Muscle of leg (tissue), 16 donors: Measurements from ENCODE around the gene MAGEE1. TPM values are rescaled to one million over a fixed set of nuclear protein-coding genes. Genes with fewer than 3 reads are reported as not detected.
A peak's percentile ranks its signal among the peaks of the same experiment; 100 is the strongest.

Experiments
- DNase-seq: peaks from one replicate; pipeline ENCODE4 v3.0.0; 2013
- H3K27ac ChIP-seq: one replicate; pipeline ENCODE4 v1.5.1; 2013; ENCODE audit warnings: mild to moderate bottlenecking, low read length, control low read depth
- H3K27me3 ChIP-seq: one replicate; pipeline ENCODE4 v1.6.1; 2013; ENCODE audit warnings: low read length; ENCODE audit not compliant: control insufficient read depth, insufficient read depth
- H3K36me3 ChIP-seq: one replicate; pipeline ENCODE4 v1.6.1; 2013; ENCODE audit warnings: low read length; ENCODE audit not compliant: control insufficient read depth, insufficient read depth
- H3K4me1 ChIP-seq: one replicate; pipeline ENCODE4 v1.6.1; 2013; ENCODE audit warnings: low read length; ENCODE audit not compliant: control insufficient read depth, insufficient read depth
- H3K4me3 ChIP-seq: one replicate; pipeline ENCODE4 v1.5.1; 2013; ENCODE audit warnings: low read length, control low read depth
- H3K9me3 ChIP-seq: replicated peaks from 2 replicates; pipeline ENCODE4 v1.6.1; 2013; ENCODE audit warnings: low read depth, low read length; ENCODE audit not compliant: control insufficient read depth
- WGBS: methylation state at CpG from one replicate; pipeline ENCODE4 v1.1.5; 2013; ENCODE audit warnings: missing lambda C conversion rate; ENCODE audit not compliant: insufficient coverage; 5-methylcytosine and 5-hydroxymethylcytosine counted together
- long read RNA-seq, 11 donors: transcript quantifications; one replicate each; lab custom pipeline, GENCODE V29; 2026
- polyA plus RNA-seq, 8 donors: library from polyadenylated mRNA; unstranded; fragments of 120-200 nt; gene quantifications; one replicate each; pipeline versions ENCODE4 v1.2.1 to v1.2.3, GENCODE V29; 2013; ENCODE audit warnings: inconsistent platforms in 1 of 8, low replicate concordance in 1 of 8; ENCODE audit not compliant: insufficient read length in 8 of 8, insufficient read depth in 1 of 8
- total RNA-seq: library from RNA; stranded (reverse); fragments of 120-200 nt; gene quantifications from one replicate; pipeline ENCODE4 v1.2.4, GENCODE V29; 2013

MAGEE1 gene, protein sequence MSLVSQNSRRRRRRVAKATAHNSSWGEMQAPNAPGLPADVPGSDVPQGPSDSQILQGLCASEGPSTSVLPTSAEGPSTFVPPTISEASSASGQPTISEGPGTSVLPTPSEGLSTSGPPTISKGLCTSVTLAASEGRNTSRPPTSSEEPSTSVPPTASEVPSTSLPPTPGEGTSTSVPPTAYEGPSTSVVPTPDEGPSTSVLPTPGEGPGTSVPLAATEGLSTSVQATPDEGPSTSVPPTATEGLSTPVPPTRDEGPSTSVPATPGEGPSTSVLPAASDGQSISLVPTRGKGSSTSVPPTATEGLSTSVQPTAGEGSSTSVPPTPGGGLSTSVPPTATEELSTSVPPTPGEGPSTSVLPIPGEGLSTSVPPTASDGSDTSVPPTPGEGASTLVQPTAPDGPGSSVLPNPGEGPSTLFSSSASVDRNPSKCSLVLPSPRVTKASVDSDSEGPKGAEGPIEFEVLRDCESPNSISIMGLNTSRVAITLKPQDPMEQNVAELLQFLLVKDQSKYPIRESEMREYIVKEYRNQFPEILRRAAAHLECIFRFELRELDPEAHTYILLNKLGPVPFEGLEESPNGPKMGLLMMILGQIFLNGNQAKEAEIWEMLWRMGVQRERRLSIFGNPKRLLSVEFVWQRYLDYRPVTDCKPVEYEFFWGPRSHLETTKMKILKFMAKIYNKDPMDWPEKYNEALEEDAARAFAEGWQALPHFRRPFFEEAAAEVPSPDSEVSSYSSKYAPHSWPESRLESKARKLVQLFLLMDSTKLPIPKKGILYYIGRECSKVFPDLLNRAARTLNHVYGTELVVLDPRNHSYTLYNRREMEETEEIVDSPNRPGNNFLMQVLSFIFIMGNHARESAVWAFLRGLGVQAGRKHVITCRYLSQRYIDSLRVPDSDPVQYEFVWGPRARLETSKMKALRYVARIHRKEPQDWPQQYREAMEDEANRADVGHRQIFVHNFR
- total RNA-seq (1.0 TPM), polyA plus RNA-seq (1 to 10 TPM; 2.0 to 3.6 (median 2.7) TPM)
- long read RNA-seq, donor 1, partial matches to known transcripts, result 0 of 3 reads
- long read RNA-seq, donor 1, other reads (novel, unspliced or antisense), result 0 of 3 reads
- long read RNA-seq, donor 2, result 0 reads
- long read RNA-seq, donor 3, partial matches to known transcripts, result 0 of 1 reads
- long read RNA-seq, donor 3, other reads (novel, unspliced or antisense), result 0 of 1 reads
- long read RNA-seq, donor 4, partial matches to known transcripts, result 0 of 1 reads
- long read RNA-seq, donor 4, other reads (novel, unspliced or antisense), result 0 of 1 reads
- long read RNA-seq, donor 5, transcript MAGEE1-201 (1 exons, 3,630 nt), result major isoform, 5 of 5 reads
- long read RNA-seq, donor 5, partial matches to known transcripts, result 0 of 5 reads
- long read RNA-seq, donor 5, other reads (novel, unspliced or antisense), result 0 of 5 reads
- long read RNA-seq, donor 6, partial matches to known transcripts, result 0 of 3 reads
- long read RNA-seq, donor 6, other reads (novel, unspliced or antisense), result 0 of 3 reads
- long read RNA-seq, donor 7, partial matches to known transcripts, result 0 of 4 reads
- long read RNA-seq, donor 7, other reads (novel, unspliced or antisense), result 0 of 4 reads
- long read RNA-seq, donor 8, partial matches to known transcripts, result 0 of 3 reads
- long read RNA-seq, donor 8, other reads (novel, unspliced or antisense), result 0 of 3 reads
- long read RNA-seq, donor 9, partial matches to known transcripts, result 0 of 2 reads
- long read RNA-seq, donor 9, other reads (novel, unspliced or antisense), result 0 of 2 reads
- long read RNA-seq, donor 10, partial matches to known transcripts, result 0 of 2 reads
- long read RNA-seq, donor 10, other reads (novel, unspliced or antisense), result 0 of 2 reads
- long read RNA-seq, donor 11, transcript MAGEE1-201 (1 exons, 3,630 nt), result major isoform, 5 of 5 reads
- long read RNA-seq, donor 11, partial matches to known transcripts, result 0 of 5 reads
- long read RNA-seq, donor 11, other reads (novel, unspliced or antisense), result 0 of 5 reads

DNA sequence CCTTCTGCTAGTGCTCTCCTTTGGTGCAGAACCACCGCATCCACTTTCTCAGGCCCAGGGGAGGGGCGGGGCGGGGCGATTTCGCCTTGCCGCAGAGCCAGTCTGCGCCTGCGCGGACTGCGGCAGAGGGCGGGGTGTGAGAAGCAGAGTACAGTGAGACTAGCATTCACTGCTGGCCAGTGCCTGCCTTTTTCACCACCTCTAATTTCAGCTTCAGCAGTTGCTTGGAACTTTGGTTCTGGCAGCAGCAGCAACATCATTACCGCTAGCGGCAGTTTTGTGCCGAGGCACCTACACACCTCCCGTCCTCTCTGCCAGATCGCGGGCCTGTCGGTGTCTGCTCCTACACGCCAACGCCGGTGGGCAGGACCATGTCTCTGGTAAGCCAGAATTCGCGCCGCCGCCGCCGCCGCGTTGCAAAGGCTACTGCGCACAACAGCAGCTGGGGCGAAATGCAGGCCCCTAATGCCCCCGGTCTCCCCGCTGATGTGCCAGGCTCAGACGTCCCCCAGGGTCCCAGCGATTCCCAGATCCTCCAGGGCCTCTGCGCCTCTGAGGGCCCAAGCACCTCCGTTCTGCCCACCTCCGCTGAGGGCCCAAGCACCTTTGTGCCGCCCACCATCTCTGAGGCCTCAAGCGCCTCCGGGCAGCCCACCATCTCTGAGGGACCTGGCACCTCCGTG lies at the start of gene MAGEE1:
Gene MAGEE1 (plus strand): TSS at position 151 of the 683 bp plus-strand sequence. CDS start 221 bp downstream, at position 372.
- peak within 1 kb of the TSS; percentile 55 for H3K4me3 ChIP-seq
- WGBS, result 33% methylated on average over 32 of the region's 42 CpGs
- peak; percentile 84 for DNase-seq
- H3K27me3 ChIP-seq, result peaks cover 16% of the 10 kb centered on the region
- no peak within 1 kb of the TSS for H3K27ac ChIP-seq
- no peaks in the 10 kb centered on the region for H3K9me3 ChIP-seq
- H3K36me3 ChIP-seq, result no peaks in the 10 kb centered on the region
- H3K4me1 ChIP-seq, result peaks cover 6% of the 10 kb centered on the region

DNA sequence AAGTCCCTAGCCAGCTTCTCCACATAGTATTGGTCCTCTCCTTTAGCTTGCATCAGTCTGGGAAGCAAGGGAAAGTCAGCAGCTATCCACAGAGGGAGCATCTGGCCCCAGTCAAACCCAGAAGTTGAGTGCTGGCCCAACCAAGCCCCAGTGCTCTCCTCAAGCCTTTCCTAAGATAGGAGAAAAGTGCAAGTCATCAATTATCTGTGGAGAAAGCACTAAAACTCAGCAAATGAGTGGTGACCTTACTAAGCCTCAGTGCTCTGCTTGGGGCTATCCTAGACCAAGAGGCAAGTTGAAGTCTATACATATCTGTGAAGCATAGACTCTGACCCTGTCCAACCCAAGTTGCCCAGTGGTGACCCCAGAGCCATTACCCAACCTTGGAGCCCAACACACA lies 28.5 kb upstream of the MAGEE1 start:
- Histone ChIP-seq H3K4me1 (no peaks in the 10 kb centered on the region), H3K36me3 (no peaks in the 10 kb centered on the region), H3K27me3 (peaks cover 4% of the 10 kb centered on the region), H3K9me3 (peaks cover 7% of the 10 kb centered on the region), H3K4me3 (no peak overlapping the region), H3K27ac (no peak overlapping the region)
- DNase-seq, result no peak

DNA sequence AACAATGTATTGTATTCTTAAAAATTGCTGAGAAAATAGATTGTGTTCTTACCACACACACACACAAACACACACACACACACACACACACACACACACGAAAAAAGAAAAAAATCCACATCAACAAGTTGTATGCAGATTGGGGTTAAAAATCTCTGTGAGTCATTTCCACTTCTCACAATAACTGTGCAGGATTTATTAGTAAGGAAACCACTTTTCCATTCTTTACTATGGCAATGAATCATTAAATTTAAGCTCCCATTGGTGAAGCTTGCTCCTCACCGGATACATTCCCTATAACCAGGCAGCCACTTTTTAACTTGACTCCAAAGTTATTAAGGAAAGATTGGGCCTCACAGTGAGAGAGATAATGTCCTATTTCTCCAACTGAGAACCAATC lies 19.7 kb upstream of the MAGEE1 start:
- H3K27me3 ChIP-seq, result no peaks in the 10 kb centered on the region
- H3K9me3 ChIP-seq, result no peaks in the 10 kb centered on the region
- no CpG with 5 or more reads among the region's 2 CpGs for WGBS
- no peak overlapping the region for H3K27ac ChIP-seq
- no peak overlapping the region for H3K4me3 ChIP-seq
- H3K36me3 ChIP-seq, result no peaks in the 10 kb centered on the region
- no peak for DNase-seq
- H3K4me1 ChIP-seq, result no peaks in the 10 kb centered on the region

DNA sequence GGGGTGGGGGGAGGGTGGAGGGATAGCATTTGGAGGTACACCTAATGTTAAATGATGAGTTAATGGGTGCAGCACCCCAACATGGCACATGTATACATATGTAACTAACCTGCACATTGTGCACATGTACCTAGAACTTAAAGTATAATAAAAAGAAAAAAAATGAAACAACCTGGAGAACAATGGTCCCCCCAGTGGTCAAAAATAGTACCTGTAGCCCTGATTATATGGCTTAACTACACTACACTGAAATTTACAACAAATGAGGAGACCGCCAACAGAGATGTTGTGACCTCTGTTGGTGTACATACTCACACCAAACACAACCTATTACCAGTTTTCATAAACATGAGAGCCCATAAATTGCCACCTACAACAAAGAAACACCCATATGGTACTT lies 7.3 kb upstream of the MAGEE1 start:
- Histone ChIP-seq H3K4me3 (no peak overlapping the region), H3K9me3 (no peaks in the 10 kb centered on the region), H3K4me1 (no peaks in the 10 kb centered on the region), H3K36me3 (no peaks in the 10 kb centered on the region), H3K27ac (no peak overlapping the region), H3K27me3 (no peaks in the 10 kb centered on the region)
- 75% methylated on average over 1 of the region's 1 CpG for WGBS
- DNase-seq, result no peak

DNA sequence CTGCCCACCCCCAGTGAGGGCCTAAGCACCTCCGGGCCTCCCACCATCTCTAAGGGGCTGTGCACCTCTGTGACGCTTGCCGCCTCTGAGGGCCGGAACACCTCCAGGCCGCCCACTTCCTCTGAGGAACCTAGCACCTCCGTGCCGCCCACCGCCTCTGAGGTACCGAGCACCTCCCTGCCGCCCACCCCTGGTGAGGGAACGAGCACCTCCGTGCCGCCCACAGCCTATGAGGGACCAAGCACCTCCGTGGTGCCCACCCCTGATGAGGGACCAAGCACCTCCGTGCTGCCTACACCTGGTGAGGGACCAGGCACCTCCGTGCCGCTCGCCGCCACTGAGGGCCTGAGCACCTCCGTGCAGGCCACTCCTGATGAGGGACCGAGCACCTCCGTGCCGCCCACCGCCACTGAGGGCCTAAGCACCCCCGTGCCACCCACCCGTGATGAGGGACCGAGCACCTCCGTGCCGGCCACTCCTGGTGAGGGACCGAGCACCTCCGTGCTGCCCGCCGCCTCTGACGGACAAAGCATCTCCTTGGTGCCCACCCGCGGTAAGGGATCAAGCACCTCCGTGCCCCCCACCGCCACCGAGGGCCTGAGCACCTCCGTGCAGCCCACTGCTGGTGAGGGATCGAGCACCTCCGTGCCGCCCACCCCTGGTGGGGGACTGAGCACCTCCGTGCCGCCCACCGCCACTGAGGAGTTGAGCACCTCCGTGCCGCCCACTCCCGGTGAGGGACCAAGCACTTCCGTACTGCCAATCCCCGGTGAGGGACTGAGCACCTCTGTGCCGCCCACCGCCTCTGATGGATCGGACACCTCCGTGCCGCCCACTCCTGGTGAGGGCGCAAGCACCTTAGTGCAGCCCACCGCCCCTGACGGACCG lies 977 bp downstream of the MAGEE1 start:
- peak; percentile 1 for DNase-seq
- Histone ChIP-seq H3K4me1 (peaks cover 6% of the 10 kb centered on the region), H3K27me3 (peaks cover 16% of the 10 kb centered on the region), H3K27ac (no peak overlapping the region), H3K36me3 (no peaks in the 10 kb centered on the region), H3K4me3 (peak overlapping the region; percentile 55), H3K9me3 (no peaks in the 10 kb centered on the region)
- WGBS, result 44% methylated on average over 60 of the region's 60 CpGs

DNA sequence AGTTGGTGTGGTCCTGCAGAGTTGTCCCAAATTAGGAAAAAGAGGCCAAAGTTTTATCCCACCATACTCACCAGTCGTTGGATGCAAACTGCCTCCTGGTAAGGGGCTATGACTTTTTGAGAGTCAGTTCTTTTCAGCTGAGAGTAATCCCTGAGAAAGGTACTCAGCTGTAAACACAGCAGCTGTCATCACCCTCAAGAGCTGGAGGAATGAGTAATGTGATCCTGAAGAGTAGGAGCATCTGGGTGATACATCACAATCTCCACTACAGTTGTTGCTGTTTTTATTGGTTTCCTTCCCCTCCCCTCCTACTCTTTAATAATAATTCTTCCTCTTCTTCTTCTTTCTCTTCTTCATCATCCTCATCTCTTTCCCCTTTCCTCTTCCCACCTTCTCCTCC lies 5.7 kb downstream of the MAGEE1 start:
- no CpG with 5 or more reads among the region's 1 CpG for WGBS
- Histone ChIP-seq H3K4me1 (peaks cover 5% of the 10 kb centered on the region), H3K36me3 (no peaks in the 10 kb centered on the region), H3K27me3 (peaks cover 9% of the 10 kb centered on the region), H3K9me3 (no peaks in the 10 kb centered on the region), H3K27ac (no peak overlapping the region), H3K4me3 (no peak overlapping the region)
- DNase-seq, result peak; percentile 9

DNA sequence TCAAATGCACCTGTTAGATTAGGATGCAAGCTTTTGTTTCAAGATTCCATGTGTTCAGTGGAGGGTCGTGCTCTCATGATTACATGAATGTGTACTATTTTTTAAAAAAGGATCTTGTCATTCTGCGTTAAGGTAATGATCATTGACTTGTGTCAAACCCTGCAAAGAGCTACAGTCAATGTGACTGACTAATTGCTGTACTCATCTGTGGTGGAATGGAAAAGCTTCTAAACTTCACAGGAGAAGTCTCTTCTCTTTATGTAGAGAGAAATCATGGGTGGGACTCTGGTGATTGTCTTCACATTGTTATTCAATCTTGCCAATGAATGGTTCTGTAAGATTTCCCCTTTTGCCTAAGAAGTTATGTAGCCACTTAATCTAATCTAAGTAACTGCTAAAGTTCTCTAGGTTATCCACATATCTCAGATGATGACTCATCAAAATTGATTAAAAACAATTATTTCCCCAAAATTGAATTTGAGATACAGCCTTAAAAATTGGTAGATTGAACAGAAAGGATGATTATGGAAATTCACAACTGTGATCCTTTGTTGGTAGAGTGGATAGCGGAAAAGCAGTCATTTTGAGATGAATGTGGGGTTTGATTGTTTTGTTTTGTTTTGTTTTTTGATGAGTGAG lies 6.7 kb downstream of the MAGEE1 start:
- no peak overlapping the region for H3K27ac ChIP-seq
- WGBS, result no CpG with 5 or more reads among the region's 3 CpGs
- peaks cover 4% of the 10 kb centered on the region for H3K27me3 ChIP-seq
- no peak overlapping the region for H3K4me3 ChIP-seq
- H3K9me3 ChIP-seq, result no peaks in the 10 kb centered on the region
- DNase-seq, result no peak
- H3K4me1 ChIP-seq, result no peaks in the 10 kb centered on the region
- no peaks in the 10 kb centered on the region for H3K36me3 ChIP-seq

DNA sequence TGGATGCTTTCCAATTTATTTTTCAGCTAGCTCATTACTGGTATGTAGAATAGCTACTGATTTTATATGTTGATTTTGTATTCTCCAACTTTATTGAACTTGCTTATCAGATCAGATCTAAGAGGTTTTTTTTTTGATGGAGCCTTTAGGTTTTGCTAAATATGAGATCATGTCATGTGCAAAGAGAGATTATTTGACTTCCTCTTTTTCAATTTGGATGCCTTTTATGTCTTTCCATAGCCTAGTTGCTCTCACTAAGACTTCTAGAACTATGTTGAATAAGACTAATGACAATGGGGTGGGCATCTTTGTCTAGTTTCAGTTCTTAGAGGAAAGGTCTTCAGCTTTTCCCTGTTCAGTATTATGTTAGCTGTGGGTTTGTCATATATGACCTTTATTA lies 11.7 kb downstream of the MAGEE1 start:
- H3K4me3 ChIP-seq, result no peak overlapping the region
- no peaks in the 10 kb centered on the region for H3K36me3 ChIP-seq
- H3K27me3 ChIP-seq, result no peaks in the 10 kb centered on the region
- DNase-seq, result no peak
- no peaks in the 10 kb centered on the region for H3K4me1 ChIP-seq
- no peak overlapping the region for H3K27ac ChIP-seq
- H3K9me3 ChIP-seq, result peaks cover 2% of the 10 kb centered on the region
